Tibial nerve (tissue), 4 donors: ENCODE data around the gene RAX2.

Experiments
- CTCF ChIP-seq, 5 experiments: fragments of 200-600 bp in 3 of 5; fragments of 450-650 bp in 2 of 5; sonication (generic) in 3 of 5; IDR thresholded peaks; one replicate each; pipeline ENCODE4 v1.5.1; 2016 to 2019; ENCODE audit warnings: antibody characterized with exemption in 5 of 5, mild to moderate bottlenecking in 3 of 5, moderate library complexity in 2 of 5
- EP300 ChIP-seq, 2 donors: sonication (generic); formaldehyde crosslinking; IDR thresholded peaks; one replicate each; pipeline ENCODE4 v1.6.1; 2017; ENCODE audit warnings: antibody characterized with exemption in 2 of 2, mild to moderate bottlenecking in 1 of 2
- POLR2A ChIP-seq, 2 donors: fragments of 450-650 bp; IDR thresholded peaks; one replicate each; pipeline ENCODE4 v1.6.1; 2017; ENCODE audit warnings: antibody characterized with exemption in 2 of 2, mild to moderate bottlenecking in 2 of 2, moderate library complexity in 2 of 2

- TF ChIP-seq CTCF (IDR thresholded peaks at IDR 0.05) = no peak
- TF ChIP-seq POLR2A (IDR thresholded peaks at IDR 0.05) = no peak
- TF ChIP-seq EP300 (IDR thresholded peaks at IDR 0.05) = no peak
Measured at GRCh38 chr19:3770136-3770999, 1.7 kb downstream of the RAX2 start.
